ENCODE measurements around the gene STAB1.
A peak's percentile ranks its signal among the peaks of the same experiment; 100 is the strongest.

Gene STAB1

GRCh38 chr3:52512105-52512504, 17.0 kb downstream of the STAB1 start:
- DNase-seq: no peak

GRCh38 chr3:52512727-52513126, 17.6 kb downstream of the STAB1 start:
- DNase-seq: no peak

GRCh38 chr3:52513281-52513680, 18.1 kb downstream of the STAB1 start:
- no peak for DNase-seq

- DNase-seq: no peak
Observed at GRCh38 chr3:52514576-52514975, 19.4 kb downstream of the STAB1 start.

GRCh38 chr3:52515192-52515591, 20.1 kb downstream of the STAB1 start:
- no peak for DNase-seq

- DNase-seq: no peak
Observed at GRCh38 chr3:52516509-52517195, 21.5 kb downstream of the STAB1 start.

GRCh38 chr3:52517796-52518722, 22.9 kb downstream of the STAB1 start:
- DNase-seq: no peak

GRCh38 chr3:52518723-52519444, 23.7 kb downstream of the STAB1 start:
- no peak for DNase-seq

- DNase-seq: no peak
Observed at GRCh38 chr3:52519445-52520140, 24.5 kb downstream of the STAB1 start.

GRCh38 chr3:52520141-52520667, 25.1 kb downstream of the STAB1 start:
- DNase-seq: no peak

- no peak for DNase-seq
Observed at GRCh38 chr3:52520716-52521487, 25.8 kb downstream of the STAB1 start.

GRCh38 chr3:52521488-52521824, 26.3 kb downstream of the STAB1 start:
- DNase-seq: no peak

- no peak for DNase-seq
Observed at GRCh38 chr3:52521881-52522650, 26.9 kb downstream of the STAB1 start.

GRCh38 chr3:52522651-52523251, 27.6 kb downstream of the STAB1 start:
- DNase-seq: no peak

GRCh38 chr3:52523386-52524257, 28.5 kb downstream of the STAB1 start:
- DNase-seq: no peak

- DNase-seq: no peak
Observed at GRCh38 chr3:52524258-52524751, 29.2 kb downstream of the STAB1 start.

GRCh38 chr3:52524752-52525679, 29.9 kb downstream of the STAB1 start:
- DNase-seq: peak; percentile 56

Data from NCI-H1105 (cell line).